GM18861 (cell line): ENCODE measurements around the gene DHRS11.
"Not testable (repeated sequence)": the region's sequence is repeated elsewhere in the genome, so short reads cannot be mapped to it uniquely, and the experiment has no call there.

Experiments
- ATAC-seq: cut with Tn5 transposase; IDR thresholded peaks from one replicate; pipeline ENCODE4 v1.9.1; 2021; ENCODE audit not compliant: unreplicated experiment

Gene DHRS11

DNA sequence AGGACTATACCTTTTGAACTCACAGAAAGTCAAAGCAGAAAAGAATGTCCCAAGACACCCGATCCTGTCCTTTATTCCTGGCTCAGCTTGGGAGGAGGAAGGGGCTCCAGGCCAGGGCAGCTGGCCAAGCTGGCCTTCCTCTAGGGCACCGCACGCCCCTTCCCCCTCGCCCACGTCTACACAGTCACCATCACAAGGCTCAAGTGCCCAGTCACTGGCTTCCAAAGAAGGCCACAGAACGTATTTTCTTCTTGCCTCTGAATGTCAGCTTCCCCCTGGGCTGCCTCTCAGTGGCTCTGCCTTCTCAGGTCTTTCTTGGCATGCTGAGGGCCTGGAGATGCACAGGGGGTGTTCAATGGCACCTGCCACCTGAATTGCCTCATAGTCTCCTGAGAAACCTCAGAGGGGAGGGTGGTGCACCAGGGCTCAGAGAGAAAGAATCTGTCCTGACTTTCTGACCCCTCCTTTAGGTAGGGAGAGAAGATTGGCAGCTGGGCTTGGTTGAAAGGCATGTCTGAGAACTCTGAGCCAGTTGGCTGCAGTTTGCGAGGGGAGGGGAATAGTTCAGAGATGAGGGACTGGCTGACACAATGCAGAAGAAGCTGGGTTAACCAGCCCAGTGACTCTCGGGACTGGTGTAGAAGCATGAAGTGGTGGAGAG, 2.1 kb downstream of the DHRS11 start:
- ATAC-seq, result no peak

DNA sequence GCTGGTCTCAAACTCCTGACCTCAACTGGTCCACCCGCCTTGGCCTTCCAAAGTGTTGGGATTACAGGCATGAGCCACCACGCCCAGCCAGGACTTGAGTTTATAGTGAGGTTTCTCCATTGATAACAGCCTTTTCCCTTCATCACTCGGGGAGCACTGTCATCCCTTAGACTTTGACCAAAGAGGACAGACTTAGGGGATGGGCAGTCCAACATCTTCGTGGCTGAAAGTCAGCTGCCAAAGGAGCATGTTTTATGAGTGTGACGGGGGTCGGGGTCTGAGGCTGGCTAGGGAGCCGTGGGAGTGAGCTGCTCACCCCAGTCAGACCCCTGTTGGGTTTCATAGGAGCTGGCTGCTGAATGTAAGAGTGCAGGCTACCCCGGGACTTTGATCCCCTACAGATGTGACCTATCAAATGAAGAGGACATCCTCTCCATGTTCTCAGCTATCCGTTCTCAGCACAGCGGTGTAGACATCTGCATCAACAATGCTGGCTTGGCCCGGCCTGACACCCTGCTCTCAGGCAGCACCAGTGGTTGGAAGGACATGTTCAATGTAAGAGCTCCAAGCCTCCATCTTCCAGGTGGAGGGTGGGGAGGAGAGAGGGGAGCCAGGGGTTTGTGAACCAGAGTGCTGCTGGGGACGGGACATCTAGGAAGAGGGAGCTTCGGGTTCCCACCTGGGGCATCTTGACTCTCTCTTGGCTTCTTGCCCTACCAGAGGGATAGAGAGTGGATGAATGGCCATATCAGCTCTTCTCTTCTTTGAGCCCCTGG, 3.1 kb downstream of the DHRS11 start:
- ATAC-seq, result no peak

DNA sequence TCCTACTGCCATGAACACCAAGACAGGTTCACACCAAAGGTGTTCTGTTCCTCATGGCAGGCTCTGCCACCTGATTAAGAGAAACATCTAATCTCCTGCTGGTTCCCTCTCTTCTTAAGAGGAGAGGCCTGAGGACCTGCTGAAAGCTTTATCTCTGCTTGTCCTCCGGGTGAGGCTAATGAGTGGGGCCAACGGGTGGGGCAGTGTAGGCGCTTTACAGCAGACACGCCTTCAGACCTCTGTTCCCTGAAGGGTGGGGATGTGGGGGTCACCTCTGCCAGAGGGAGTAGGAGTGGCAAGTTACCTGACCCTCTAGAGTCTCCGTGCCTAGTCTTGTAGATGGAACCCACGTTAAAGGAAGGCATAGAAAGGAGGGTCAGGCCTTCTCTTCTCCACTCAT, 5.5 kb downstream of the DHRS11 start:
- ATAC-seq, result no peak

DNA sequence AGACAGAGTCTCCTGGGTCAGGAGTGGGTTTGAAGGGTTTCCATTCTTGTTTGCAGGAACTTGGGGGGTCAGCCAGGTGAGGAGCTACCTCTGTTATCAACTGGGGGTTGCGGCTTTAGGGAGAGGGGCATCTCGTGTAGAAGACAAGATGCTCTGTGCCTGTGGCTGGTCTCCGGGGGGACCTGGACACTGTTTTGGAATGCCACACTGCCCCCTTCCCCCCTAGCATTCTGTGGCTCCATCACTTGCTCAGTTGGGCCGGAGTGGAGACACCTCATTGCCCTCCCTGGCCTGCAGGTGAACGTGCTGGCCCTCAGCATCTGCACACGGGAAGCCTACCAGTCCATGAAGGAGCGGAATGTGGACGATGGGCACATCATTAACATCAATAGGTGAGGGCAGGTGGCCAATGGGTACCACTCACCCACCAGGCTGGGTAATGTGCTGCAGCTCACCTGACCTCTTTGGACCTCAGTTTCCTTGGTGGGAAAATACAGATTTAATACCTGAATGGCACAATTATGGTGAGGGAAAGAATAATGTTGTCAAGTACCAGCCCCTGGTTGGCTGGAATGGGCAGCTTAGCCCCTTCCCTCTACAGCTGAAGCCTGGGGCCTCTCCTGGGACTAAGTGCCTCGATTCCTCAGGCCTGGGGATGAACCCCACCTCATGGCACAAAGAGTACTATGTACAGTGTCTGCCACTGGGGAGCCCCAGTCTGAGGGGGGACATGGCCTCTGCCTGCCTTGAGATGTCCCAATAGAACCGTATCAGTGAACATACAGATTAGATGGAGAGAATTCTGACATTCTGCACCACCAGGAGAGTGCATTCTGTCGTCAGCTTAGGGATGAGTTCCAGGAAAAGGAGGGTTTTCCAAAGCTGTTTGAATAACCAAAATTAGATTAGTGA, 6.4 kb downstream of the DHRS11 start:
- no peak for ATAC-seq

DNA sequence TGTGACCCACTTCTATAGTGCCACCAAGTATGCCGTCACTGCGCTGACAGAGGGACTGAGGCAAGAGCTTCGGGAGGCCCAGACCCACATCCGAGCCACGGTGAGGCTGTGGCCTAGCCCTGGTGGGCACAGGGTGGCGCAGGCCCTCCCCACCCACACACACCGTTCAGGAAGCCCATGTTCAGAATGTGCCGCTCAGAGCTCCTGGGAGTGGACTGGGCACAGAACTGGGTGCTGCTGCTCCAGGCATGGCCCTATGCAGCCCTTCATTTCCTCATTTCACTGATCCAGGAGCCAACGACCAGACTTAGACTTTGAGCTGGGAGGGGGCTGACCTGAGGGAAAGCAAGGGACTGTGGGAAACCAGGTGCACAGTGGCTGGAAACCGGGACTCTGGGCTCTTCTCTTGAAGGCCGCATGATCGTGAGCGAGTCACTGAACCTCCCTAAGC, 7.3 kb downstream of the DHRS11 start:
- no peak for ATAC-seq

DNA sequence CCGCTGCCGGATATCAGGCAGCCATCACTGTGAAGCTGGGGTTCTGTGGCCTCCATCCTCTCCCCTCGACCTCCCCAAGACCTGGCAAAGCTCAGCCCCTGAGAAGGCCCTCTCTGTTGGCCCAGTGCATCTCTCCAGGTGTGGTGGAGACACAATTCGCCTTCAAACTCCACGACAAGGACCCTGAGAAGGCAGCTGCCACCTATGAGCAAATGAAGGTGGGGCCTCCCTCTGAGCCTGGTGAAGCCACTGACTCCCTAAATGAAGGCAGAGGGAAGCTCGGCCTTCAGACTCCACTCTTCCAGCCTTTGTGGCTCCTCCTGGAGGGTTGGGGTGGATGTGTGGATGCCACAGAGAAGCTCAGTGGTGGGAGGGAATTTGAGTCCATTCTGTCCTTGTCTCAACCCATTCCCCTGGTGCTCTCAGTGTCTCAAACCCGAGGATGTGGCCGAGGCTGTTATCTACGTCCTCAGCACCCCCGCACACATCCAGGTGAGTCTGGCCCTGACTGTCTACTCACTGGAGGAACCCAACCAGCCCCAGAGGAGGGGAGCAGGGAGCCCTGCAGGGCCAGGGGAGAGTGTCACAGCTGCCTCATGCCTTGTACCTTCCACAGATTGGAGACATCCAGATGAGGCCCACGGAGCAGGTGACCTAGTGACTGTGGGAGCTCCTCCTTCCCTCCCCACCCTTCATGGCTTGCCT, 8.0 kb downstream of the DHRS11 start:
- ATAC-seq, result no peak

DNA sequence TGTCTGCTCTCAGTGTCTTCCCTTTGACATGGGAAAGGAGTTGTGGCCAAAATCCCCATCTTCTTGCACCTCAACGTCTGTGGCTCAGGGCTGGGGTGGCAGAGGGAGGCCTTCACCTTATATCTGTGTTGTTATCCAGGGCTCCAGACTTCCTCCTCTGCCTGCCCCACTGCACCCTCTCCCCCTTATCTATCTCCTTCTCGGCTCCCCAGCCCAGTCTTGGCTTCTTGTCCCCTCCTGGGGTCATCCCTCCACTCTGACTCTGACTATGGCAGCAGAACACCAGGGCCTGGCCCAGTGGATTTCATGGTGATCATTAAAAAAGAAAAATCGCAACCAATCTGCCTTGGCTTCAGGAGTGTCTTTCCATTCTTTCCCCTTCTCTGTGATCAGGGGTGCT, 8.8 kb downstream of the DHRS11 start:
- no peak for ATAC-seq

DNA sequence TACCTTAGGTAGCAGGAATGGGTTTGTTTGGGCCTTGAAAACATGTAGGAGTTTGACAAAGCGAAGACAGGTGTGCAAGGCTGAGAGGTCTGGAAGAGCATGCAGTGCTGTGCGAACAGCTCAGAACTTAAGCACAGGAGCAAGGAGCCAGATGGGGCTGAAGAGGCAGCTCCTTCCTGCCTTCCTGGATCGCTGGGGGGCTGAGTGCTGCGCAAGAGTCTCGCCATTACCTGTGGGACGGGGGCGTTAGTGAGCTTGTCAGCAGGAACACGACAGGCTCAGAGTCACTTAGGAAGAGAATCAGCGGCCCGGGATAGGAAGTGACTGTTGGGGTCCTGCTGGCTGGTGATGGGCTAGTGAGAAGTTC, 9.2 kb downstream of the DHRS11 start:
- ATAC-seq, result no peak

DNA sequence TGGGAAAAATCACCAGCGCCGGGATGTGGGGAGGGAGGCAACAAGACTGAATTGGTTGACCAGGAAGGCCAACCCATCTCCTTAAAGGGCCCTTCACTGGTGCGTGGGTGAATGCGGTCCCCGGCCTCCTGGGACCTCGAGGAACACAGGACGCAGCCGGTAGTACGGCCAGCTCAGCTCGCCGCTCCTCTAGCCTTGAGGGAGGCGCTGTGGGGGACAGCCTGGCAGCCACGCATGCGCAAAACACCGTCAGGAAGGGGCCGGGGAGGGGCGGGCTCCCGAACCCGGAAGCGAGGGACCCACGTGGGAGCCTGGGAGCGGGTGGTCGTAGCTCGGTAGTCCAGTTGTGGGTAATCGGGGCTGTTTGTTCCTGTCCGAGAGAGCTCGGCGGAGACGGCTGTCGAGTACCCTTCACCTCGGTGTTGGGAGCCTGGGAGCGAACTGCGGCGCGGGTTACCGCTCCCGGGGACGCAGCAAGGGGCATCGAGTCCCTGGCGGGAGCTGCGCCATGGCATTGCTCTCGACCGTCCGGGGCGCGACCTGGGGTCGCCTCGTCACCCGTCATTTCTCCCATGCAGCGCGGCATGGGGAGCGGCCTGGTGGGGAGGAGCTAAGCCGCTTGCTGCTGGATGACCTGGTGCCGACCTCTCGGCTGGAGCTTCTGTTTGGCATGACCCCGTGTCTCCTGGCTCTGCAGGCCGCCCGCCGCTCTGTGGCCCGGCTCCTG, 9.8 kb downstream of the DHRS11 start, which contains the start of gene MRM1:
Gene MRM1 (plus strand): TSS at position 281 of the 727 bp plus-strand sequence. CDS start 228 bp downstream, at position 509.
- ATAC-seq, result peak; percentile 59

DNA sequence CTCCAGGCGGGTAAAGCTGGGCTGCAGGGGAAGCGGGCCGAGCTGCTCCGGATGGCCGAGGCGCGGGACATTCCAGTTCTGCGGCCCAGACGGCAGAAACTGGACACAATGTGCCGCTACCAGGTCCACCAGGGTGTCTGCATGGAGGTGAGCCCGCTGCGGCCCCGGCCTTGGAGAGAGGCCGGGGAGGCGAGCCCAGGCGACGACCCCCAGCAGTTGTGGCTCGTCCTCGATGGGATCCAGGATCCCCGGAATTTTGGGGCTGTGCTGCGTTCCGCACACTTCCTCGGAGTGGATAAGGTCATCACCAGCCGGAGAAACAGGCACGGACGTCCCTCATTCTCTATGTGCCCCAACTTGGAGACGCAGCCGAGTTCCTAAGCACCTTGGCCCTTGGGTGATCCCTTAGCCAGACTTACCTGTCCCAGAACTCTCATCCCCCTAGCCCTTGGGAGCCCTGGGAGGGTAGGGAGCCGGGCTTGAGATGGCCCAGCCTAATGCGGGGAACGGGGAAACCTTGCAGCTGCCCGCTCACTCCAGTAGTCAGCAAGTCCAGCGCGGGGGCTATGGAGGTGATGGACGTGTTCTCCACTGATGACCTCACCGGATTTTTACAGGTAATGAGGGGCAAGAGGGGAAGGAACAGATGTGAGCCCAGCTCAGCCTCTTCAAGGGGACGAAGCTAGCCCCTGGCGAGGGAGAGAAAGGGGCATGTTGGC, 10.5 kb downstream of the DHRS11 start:
- no peak for ATAC-seq

DNA sequence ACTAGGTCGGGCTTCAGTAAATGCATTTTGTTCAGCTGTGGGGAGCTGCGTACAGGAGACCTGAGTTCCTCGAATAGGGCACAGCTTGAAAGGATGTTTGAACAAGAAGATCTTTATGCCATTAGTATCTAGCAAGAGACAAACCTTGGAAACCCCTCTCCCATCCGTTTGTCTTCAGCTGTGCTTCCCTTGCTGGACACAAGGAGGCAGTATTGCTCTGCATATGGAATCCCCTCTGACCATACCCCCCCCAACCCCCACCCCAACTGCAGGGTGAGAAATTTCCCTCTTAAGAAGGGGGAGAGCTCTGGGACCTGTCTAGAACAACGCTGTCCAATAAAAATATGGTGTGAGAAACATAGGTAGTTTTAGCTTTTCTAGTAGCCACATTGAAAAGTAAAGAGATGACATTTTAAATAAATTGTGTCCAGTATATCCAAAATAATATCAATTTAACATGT, 11.3 kb downstream of the DHRS11 start:
- ATAC-seq, result no peak

DNA sequence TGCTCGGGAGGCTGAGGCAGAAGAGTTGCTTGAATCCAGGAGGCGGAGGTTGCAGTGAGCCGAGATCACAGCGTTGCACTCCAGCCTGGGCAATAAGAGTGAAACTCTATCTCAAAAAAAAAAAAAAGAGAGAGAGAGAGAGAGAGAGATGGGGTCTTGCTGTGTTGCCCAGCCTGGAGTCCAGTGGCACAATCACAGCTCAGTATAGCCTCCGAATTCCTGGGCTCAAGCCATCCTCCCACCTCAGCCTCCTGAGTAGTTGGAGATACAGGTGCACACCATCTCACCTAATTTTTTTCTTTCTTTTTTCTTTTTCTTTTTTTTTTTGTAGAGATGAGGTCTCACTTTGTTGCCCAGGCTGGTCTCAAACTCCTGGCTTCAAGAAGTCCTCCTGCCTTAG, 13.3 kb downstream of the DHRS11 start:
- ATAC-seq, result not testable (repeated sequence)

DNA sequence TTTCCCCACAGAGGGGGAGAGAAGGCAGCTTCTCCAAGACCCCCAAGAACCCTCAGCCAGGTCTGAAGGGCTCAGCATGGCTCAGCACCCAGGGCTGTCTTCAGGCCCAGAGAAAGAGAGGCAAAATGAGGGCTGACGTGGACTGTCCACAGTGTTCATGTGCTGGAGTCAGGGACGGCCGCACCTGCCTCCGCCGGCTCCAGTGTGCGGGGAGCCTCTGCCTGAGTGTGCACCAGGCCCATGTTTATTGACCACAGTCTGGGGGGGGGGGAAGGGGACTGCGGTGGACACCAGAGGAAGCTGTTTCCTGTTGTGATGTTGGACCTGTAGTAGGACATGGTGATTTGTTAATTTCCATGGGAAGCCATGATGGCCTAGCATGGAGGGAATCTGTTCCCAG, 16.6 kb downstream of the DHRS11 start:
- no peak for ATAC-seq

DNA sequence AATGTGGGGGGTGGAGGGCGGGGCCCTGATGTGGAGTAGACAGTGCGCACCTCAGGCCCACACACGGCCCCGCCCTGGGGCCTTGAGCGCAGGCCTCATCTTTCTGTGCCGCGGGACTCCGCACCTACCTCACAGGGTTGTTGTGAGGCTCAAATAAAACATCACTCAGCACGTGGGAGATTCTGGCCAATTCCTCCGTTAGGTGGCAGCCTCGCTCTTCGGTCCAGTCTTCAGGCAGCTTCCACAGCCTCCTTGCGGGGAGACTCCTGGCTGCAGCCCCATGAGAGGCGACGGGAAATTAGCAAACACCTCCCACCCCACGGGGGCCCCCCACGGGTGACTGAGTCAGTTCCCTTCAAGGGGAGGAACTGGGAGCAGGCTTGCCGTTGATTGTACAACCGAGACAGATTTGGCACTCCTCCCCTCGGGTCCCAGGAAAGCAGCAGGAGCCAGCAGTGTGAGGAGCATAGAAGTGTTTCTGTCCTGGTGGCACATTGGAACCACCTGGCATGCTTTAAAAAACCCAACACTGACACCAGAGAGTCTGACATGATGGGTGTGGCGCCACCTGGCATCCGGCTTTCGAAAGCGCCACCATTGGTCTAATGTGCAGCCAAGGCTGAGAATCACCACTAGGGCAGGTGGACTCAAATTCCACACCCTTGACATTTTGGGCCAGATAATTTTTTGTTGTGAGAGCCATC, 17.3 kb downstream of the DHRS11 start:
- no peak for ATAC-seq

DNA sequence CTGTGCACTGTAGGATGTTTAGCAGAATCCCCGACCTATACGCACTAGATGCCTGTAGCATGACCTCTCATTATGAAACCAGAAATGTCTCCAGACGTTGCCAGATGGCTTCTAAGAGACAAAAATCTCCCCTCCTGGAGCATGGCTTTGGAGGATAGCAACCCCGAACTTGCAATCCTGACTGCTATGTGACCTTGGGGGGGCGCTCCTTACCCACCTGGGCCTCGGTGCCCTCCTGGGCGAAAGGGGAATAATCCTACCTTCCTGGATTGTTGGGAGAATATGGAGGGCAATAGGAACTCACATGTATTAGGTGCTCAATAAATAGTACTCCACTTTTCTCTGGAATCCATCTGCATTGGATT, 17.8 kb downstream of the DHRS11 start:
- no peak for ATAC-seq

DNA sequence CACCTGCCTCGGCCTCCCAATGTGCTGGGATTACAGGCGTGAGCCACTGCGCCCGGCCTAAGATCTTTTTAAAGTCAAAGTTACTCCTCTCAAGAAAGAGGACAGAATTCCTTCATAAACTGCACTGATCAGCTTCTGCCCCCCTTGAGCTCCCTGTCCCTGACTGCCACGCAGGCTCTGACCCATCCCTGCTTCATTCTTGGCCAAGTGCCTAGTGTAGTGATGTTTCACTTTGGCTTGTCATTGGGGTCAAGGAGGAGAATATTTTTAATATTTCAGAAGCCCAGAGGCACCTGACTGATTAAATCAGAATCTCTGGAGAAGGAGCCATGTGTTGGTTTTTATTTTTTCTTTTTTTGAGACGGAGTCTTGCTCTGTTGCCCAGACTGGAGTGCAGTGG, 18.8 kb downstream of the DHRS11 start:
- no peak for ATAC-seq

DNA sequence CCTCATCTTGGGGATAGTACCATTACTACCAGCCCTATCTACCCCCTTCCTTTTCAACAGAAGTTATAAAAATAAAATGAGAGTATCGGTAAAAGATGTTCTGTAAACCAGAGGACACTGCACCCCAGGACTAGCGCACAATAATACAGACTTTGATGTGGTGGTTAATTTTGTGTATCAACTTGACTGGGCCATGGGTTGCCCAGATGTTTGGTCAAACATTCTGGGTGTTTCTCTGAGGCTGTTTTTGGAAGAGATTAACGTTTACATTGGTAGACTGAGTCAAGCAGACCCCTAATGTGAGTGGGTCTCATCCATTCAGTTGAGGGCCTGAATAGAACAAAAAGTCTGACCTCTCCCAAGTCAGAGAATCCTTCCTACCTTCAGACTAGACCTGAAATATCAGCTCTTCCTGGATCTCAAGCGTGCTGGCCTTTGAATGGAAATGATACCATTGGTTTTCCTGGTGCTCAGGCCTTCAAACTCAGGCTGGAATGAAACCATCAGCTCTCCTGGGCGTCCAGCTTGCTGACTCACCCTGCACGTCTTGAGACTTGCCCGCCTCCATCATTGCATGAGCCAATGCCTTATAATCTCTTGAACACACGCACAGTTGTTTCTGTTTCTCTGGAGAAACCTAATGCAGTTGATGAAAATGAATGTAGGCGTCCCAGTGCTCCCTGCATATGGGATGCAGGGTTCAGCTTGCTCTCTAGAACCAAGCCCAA, 19.8 kb downstream of the DHRS11 start:
- no peak for ATAC-seq

DNA sequence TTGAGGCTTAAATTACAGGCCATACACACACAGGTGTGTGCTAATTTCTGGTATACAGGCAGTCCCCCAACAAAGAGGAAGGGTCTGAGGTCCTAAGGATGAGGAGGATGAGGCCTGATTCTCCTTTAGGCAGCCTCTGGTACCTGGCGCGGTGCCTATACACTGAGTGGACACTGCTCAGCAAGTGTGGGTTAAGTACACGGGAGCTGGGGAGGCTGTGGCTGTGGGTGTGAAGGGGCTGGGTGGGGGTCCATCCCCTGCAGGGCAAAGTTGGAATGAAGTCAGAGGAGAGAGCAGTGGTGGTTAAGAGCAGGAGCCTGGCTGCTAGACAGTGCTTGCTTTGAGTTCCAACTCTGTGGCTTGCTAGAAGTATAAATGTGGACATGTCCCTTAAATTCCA, 20.6 kb downstream of the DHRS11 start:
- no peak for ATAC-seq
